DND-41 (cell line): Measurements from ENCODE around the gene TMEM208.
A peak's percentile ranks its signal among the peaks of the same experiment; 100 is the strongest.

Experiments
- EZH2 ChIP-seq: IDR thresholded peaks from 3 replicates; pipeline ENCODE4 v1.6.1; 2012; ENCODE audit warnings: borderline replicate concordance, low read depth, mild to moderate bottlenecking, moderate library complexity, low read length, inconsistent platforms; ENCODE audit not compliant: severe bottlenecking
- TF ChIP-seq, protein P1 (sequence below): IDR thresholded peaks from 2 replicates; pipeline ENCODE4 v1.5.1; 2012; ENCODE audit warnings: borderline replicate concordance, low read length, moderate library complexity, mild to moderate bottlenecking; ENCODE audit not compliant: poor library complexity, severe bottlenecking; ENCODE audit errors: extremely low read depth

DNA sequence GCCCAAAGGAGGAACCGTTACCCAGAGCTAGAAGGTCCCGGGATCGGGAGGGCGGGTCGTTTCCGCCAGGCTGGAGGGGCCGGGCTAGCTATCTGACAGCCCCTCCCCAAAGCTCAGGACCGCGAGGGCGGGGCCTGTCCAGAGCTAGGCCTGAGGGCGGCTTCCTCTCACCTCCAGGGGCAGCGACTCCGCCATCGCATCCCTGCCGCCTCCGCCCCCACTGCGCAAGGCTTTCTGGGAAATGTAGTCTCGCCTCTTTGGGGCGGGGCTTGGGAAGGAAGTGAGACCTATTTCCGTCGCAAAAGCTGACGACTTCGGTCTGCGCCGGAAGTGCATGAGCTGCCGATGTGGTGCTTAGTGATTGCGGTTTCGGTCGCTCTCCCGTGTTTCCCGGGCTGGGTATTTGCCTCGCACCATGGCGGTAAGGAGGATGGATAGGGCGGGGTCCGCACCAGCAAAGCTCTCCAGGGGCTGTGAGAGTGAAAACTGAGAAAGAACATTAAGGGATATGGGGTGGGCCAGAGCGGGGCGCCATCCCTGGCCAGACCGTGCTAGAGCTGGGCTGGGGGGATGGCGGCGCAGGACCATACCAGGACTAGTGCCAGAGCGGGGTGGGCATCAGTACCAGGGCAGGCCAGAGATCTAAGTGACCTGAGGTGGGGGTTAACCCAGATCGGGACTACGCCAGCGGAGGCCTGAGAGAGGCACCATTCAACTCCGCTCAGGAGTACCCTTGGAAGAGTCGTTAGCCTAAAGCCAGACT is at the start of gene TMEM208:
- TF ChIP-seq, protein P1, sequence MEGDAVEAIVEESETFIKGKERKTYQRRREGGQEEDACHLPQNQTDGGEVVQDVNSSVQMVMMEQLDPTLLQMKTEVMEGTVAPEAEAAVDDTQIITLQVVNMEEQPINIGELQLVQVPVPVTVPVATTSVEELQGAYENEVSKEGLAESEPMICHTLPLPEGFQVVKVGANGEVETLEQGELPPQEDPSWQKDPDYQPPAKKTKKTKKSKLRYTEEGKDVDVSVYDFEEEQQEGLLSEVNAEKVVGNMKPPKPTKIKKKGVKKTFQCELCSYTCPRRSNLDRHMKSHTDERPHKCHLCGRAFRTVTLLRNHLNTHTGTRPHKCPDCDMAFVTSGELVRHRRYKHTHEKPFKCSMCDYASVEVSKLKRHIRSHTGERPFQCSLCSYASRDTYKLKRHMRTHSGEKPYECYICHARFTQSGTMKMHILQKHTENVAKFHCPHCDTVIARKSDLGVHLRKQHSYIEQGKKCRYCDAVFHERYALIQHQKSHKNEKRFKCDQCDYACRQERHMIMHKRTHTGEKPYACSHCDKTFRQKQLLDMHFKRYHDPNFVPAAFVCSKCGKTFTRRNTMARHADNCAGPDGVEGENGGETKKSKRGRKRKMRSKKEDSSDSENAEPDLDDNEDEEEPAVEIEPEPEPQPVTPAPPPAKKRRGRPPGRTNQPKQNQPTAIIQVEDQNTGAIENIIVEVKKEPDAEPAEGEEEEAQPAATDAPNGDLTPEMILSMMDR = peak; percentile 46
- TF ChIP-seq EZH2 = no peak
